ENCODE measurements around the gene FBXO39.

DNA sequence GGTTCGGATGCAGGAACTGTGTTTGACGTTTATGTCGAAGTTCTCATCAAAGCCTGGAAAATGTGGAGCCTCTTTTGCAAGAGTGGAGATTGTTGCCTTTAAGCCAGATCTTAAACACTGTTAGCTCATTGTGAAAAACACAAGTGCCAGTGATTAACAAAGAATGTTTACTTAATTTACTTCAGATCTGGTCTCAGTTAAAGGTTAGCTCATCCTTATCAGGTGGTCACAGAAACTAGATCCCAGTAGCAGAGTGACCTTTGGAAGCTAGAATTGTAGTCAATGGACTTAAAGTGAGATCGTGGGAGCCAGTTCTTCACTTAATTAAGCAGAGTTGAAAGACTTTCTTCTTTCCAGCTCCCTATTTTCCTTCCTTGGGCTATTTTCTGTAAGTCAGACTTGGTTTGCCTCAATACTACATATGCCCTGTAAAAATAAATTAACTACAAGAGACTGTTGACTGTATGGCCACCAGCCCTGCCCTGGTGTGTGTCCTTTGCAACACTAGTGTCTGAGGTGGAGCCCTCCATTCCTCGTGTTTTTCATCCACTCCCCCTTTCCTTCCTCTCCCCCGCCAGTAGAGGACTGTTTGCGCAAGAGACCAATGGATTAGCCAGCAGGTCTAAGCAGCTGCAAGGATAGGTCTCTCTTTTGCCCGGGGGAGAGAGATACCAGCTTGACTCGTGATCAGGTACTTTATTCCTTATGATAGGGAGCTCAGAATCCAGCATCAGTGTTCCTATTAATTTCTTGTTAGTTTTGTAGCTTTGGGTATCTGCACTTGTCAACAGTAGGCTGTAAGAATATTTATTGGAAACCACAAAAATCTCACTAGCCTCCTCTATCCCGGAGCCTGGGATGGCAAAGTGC, 20.2 kb downstream of the FBXO39 start:
- TF ChIP-seq POLR2A (IDR thresholded peaks at IDR 0.05) = no peak
- TF ChIP-seq POLR2AphosphoS5 (IDR thresholded peaks at IDR 0.05) = no peak
- TF ChIP-seq, protein P1, sequence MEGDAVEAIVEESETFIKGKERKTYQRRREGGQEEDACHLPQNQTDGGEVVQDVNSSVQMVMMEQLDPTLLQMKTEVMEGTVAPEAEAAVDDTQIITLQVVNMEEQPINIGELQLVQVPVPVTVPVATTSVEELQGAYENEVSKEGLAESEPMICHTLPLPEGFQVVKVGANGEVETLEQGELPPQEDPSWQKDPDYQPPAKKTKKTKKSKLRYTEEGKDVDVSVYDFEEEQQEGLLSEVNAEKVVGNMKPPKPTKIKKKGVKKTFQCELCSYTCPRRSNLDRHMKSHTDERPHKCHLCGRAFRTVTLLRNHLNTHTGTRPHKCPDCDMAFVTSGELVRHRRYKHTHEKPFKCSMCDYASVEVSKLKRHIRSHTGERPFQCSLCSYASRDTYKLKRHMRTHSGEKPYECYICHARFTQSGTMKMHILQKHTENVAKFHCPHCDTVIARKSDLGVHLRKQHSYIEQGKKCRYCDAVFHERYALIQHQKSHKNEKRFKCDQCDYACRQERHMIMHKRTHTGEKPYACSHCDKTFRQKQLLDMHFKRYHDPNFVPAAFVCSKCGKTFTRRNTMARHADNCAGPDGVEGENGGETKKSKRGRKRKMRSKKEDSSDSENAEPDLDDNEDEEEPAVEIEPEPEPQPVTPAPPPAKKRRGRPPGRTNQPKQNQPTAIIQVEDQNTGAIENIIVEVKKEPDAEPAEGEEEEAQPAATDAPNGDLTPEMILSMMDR (IDR thresholded peaks at IDR 0.05) = no peak
- no peak for TF ChIP-seq EP300 (IDR thresholded peaks at IDR 0.05; ENCODE audit: low read depth)

All from transverse colon (tissue), 4 donors.